K562 (cell line): ENCODE measurements around the gene NEK4. TPM values are rescaled to one million over a fixed set of nuclear protein-coding genes. Genes with fewer than 3 reads are reported as not detected.

ENCODE experiments used
- ARID4B ChIP-seq: sonication (generic); formaldehyde crosslinking; IDR thresholded peaks from 2 replicates; pipeline ENCODE4 v1.8.0; 2022; ENCODE audit warnings: mild to moderate bottlenecking, missing genetic modification reagents
- MLLT1 ChIP-seq, 2 experiments: fragments of 450-650 bp; IDR thresholded peaks; 2 replicates each; pipeline ENCODE4 v1.6.1; 2016
- NRF1 ChIP-seq, 2 experiments: fragments of 450-650 bp; IDR thresholded peaks in 1 of 2; conservative IDR thresholded peaks in 1 of 2; 2 replicates each; pipeline ENCODE4 v1.6.1; 2014; ENCODE audit warnings: mild to moderate bottlenecking in 2 of 2
- RB1 ChIP-seq: fragments of 450-650 bp; IDR thresholded peaks from 2 replicates; pipeline ENCODE4 v1.6.1; 2017; ENCODE audit warnings: low read depth, mild to moderate bottlenecking
- RBFOX2 ChIP-seq: fragments of 200-400 bp; formaldehyde crosslinking; IDR thresholded peaks from 2 replicates; pipeline ENCODE4 v1.6.1; 2017; ENCODE audit warnings: low read depth, mild to moderate bottlenecking, low read length, moderate library complexity
- STAT5A ChIP-seq: IDR thresholded peaks from 2 replicates; pipeline ENCODE4 v1.6.1; 2012; ENCODE audit warnings: low read length, inconsistent platforms, borderline replicate concordance
- ZBTB40 ChIP-seq, 2 experiments: fragments of 450-650 bp in 1 of 2; sonication (generic) in 1 of 2; formaldehyde crosslinking in 1 of 2; IDR thresholded peaks; 2 replicates each; pipeline versions ENCODE4 v1.7.1 to v1.9.0; 2016 to 2022; ENCODE audit warnings: inconsistent platforms in 1 of 2, mild to moderate bottlenecking in 1 of 2, missing genetic modification reagents in 1 of 2
- ZBTB7A ChIP-seq: IDR thresholded peaks from 2 replicates; pipeline ENCODE4 v1.6.1; 2011; ENCODE audit warnings: low read depth, mild to moderate bottlenecking, low read length, moderate library complexity, borderline replicate concordance; ENCODE audit not compliant: control insufficient read depth
- ZNF12 ChIP-seq: sonication (generic); formaldehyde crosslinking; IDR thresholded peaks from 2 replicates; pipeline ENCODE4 v1.4.0; 2020; ENCODE audit warnings: mild to moderate bottlenecking, missing genetic modification reagents
- ZZZ3 ChIP-seq: fragments of 450-650 bp; IDR thresholded peaks from 2 replicates; pipeline ENCODE4 v1.6.1; 2016; ENCODE audit warnings: antibody characterized with exemption, mild to moderate bottlenecking, moderate library complexity
- polyA plus RNA-seq, 8 experiments: library from polyadenylated mRNA; depleted of rRNA in 4 of 8; stranded (reverse) in 5 of 8; unstranded in 3 of 8; fragments of >200 nt; fragmentation: Nextera tagmentation in 2 of 8; fragmentation: Illumina TruSeq in 1 of 8; extraction: Ambion mirVana in 2 of 8; extraction: Trizol in 1 of 8; gene quantifications; 2 replicates each; pipeline versions ENCODE4 v1.2.1 to v1.2.3, GENCODE V29; 2011 to 2014; ENCODE audit warnings: inconsistent platforms in 1 of 8, missing spikeins in 1 of 8
- total RNA-seq, 7 experiments: library from RNA; depleted of rRNA in 6 of 7; stranded (reverse); fragments of >200 nt in 6 of 7; fragmentation: Illumina TruSeq in 2 of 7; extraction: Trizol in 2 of 7; gene quantifications; 2 replicates each; pipeline versions ENCODE4 v1.2.1 to v1.2.3, GENCODE V29; 2011 to 2021; ENCODE audit warnings: low replicate concordance in 1 of 7

Gene NEK4
- total and polyA plus RNA-seq, 9 of the 15 experiments (the other 6 are each of a cell fraction or from before 2014, with no cell fraction given), result 5.8 to 23.1 (median 16.6) TPM

- TF ChIP-seq ZBTB40 (IDR thresholded peaks at IDR 0.05), result peak; percentile 63
- no peak for TF ChIP-seq ZBTB40 (CRISPR knock-in tag; IDR thresholded peaks at IDR 0.05)
- peak; percentile 95 for TF ChIP-seq NRF1 (conservative IDR thresholded peaks at IDR 0.05 in 1 of 2, IDR thresholded peaks at IDR 0.05 in 1 of 2)
- peak; percentile 43; the same call in 1 of the 2 replicates for TF ChIP-seq ZBTB7A
- TF ChIP-seq ZNF12 (CRISPR knock-in tag), result 0 out of 2 replicates have a peak, but pooled peaks have one; percentile 55
- peak in 1 of 2 experiments; percentile 53; a peak in 1 of 4 replicates for TF ChIP-seq MLLT1 (IDR thresholded peaks at IDR 0.05)
- 0 out of 2 replicates have a peak, but pooled peaks have one; percentile 51 for TF ChIP-seq ZZZ3
- peak; percentile 72 for TF ChIP-seq ARID4B
- peak; percentile 93 for TF ChIP-seq RBFOX2
- peak; percentile 59 for TF ChIP-seq RB1
- TF ChIP-seq STAT5A, result no peak
Measured at GRCh38 chr3:52770496-52771333, at the start of gene NEK4 (continued).
